Endothelial cell of hepatic sinusoid (primary cell): Measurements from ENCODE around the gene PTRHD1.
"Not testable (repeated sequence)": the region's sequence is repeated elsewhere in the genome, so short reads cannot be mapped to it uniquely, and the experiment has no call there.

Experiments
- in situ Hi-C: cut with HindIII; loops from 2 replicates; pipeline ENCODE4 v1.10.0; 2017; ENCODE audit warnings: low sequenced_read_pairs

The PTRHD1 gene, protein sequence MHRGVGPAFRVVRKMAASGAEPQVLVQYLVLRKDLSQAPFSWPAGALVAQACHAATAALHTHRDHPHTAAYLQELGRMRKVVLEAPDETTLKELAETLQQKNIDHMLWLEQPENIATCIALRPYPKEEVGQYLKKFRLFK

DNA sequence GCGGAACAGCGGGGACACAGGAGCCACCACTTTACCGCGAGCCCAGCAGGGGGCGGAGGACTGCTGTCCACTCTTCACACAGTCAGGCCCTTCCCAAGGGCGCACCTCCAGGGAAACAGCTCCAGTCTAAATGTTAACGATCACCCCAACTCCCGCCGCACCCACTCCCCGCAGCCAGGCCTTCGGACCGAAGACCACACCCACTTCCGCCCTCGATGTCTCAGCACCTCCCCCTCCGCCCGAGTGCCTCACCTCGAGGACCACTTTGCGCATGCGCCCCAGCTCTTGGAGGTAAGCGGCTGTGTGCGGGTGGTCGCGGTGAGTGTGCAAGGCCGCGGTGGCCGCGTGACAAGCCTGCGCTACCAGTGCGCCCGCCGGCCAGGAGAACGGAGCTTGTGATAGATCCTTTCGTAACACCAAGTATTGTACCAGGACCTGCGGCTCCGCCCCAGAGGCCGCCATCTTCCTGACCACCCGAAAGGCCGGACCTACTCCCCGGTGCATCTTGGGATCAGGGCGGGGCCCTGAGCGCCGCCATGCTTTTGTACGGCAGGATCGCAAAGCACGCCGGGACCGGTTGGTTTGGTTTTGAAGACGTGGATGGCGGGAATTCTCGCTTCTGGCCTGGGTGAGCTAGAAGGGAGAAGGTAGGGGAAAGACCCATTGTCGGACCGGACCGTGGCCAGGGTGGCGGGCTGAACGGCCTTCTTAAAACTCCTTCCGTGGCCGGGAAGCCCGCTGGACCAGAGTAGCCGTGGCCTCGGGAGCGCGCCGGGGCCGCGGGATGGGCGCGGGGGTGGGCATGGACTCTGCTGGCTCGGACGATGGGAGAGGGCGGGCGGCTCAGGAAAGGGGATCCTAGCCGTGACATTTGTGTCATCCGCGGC lies at the start of gene PTRHD1, which contains the start of gene CENPO:
PTRHD1 (minus strand) TSS at position 518 of the 887 bp plus-strand sequence; CDS start at position 504, 14 bp downstream.
CENPO (plus strand) TSS at position 552 of the 887 bp plus-strand sequence. CDS start 495 bp downstream, outside the sequence.
- in situ Hi-C loops: no loop called here

- in situ Hi-C loops: no loop called here
These were observed 49.2 kb upstream of the PTRHD1 start for GRCh38 chr2:24842081-24843050.

GRCh38 chr2:24840962-24841945 lies 48.1 kb upstream of the PTRHD1 start:
- in situ Hi-C loops: no loop called here

GRCh38 chr2:24840164-24840869 lies 47.1 kb upstream of the PTRHD1 start:
- in situ Hi-C loops: no loop called here

- in situ Hi-C loops: no loop called here
These were observed 46.5 kb upstream of the PTRHD1 start for GRCh38 chr2:24839729-24840128.

GRCh38 chr2:24838541-24838940 lies 45.4 kb upstream of the PTRHD1 start:
- in situ Hi-C loops: no loop called here

- in situ Hi-C loops: no loop called here
These were observed 44.9 kb upstream of the PTRHD1 start for GRCh38 chr2:24837996-24838513.

DNA sequence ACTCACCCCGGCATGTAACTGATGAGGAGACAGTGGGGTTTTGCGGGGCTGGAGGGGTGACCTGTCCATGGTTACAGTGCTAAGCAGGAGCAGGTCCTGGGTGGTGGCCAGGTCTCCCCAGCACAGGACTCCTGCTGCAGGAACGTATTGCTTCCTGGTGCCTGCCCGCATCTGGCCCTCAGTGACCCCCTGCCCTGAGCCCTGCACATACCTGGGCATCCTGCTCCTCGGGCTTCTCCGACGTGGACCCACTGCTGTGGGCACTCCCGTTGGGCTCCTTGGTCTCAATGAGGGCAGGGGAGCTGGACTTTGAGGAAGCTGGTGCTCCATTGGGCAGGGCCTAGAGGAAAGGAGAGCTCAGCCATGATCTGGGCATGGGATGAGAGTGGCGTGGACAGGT lies 43.5 kb upstream of the PTRHD1 start:
- in situ Hi-C loops: no loop called here

- in situ Hi-C loops: no loop called here
These were observed 43.0 kb upstream of the PTRHD1 start for GRCh38 chr2:24836206-24836605.

DNA sequence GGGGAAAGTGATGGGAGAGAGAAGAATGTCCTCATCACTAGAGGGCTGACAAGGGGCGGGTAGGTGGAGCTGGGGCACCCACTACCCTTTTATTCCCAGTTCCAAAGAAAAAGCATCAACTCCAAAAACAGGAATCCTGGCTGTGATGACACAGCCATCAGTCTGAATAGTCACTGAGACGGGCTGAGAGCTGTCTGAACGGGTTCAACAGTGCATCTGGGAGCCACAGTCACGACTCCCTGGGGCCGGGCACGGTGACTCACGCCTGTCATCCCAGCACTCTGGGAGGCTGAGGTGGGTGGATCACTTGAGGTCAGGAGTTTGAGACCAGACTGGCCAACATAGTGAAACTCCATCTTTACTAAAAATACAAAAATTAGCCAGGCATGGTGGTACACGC lies 42.2 kb upstream of the PTRHD1 start:
- in situ Hi-C loops: not testable (repeated sequence)

DNA sequence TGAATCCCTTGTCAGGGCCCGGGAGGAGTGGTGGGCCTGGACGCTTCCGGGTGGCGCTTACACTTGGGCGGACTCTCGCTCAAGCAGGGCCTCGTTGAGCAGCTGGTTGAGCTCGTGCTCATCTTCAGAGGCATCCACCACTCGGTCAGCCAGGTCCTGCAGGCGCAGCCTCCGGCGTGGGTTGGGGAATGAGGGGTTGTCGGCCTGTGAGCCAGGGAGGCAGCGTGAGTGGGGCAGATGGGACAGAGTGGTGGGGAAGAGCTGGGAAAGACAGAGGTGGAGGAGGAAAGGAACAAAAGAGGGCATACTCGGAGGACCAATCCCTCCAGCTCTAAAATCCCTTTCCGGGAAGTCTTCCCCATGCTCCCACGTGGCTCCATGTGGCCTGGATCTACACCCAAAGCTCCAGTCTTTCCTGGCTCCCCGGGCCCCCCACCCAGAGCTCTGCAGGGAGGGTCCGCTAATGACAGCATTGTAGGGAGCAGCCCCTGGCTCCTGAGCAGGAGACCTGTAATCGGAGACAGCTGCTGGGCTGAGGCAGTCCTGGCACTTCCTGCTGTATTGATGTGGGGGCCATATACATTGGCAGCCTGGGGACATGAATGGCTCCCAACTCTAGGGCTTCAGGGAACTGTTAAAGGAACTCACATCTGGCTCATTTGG lies 41.7 kb upstream of the PTRHD1 start:
- in situ Hi-C loops: no loop called here

- in situ Hi-C loops: no loop called here
These were observed 40.9 kb upstream of the PTRHD1 start for GRCh38 chr2:24833821-24834732.

DNA sequence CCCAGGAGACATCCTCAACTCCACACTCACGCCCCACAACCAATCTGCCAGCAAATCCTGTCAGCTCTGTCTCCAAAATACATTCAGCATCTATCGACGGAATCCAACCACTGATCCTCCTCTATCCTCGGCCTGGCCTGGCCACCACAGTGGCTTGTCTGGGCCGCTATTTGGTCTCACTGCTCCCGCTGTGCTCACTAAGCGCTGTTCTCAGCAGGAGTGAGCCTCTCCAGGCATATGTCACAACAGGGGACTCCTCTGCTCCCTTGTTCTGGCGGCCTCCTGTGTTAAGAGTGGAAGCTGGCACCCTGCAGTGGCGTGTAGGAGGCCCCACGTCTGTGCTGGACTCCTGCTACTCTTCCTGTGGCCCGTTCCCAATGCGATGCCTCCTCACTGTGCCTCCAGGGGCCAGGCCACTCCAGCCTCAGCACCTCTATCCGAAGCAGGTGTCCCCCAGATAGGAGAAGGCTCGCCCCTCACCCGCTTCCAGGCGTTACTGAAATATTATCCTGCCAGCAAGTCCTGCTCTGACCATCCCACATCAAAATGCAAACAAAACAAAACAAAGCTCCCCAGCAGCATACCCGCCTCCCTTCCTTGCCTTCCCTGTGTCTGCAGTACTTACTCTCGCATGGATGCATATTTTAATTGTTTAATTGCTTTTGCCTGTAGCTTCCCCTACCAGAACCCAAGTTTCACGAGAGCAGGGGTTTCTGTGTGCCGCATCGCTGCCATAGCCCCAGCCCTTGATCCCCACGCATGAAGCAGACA lies 39.9 kb upstream of the PTRHD1 start:
- in situ Hi-C loops: no loop called here

GRCh38 chr2:24832521-24832920 lies 39.3 kb upstream of the PTRHD1 start:
- in situ Hi-C loops: no loop called here

GRCh38 chr2:24832073-24832461 lies 38.9 kb upstream of the PTRHD1 start:
- in situ Hi-C loops: no loop called here

- in situ Hi-C loops: no loop called here
These were observed 38.3 kb upstream of the PTRHD1 start for GRCh38 chr2:24831221-24832072.
